PC-3 (cell line): ENCODE results near the gene EP400.

Source experiments
- EZH2 ChIP-seq: fragments of 300-600 bp; sonication (generic); IDR thresholded peaks from one replicate; pipeline ENCODE4 v1.6.1; 2017; ENCODE audit warnings: antibody characterized with exemption, mild to moderate bottlenecking, low read length; ENCODE audit not compliant: unreplicated experiment
- EZH2phosphoT487 ChIP-seq: fragments of 300-600 bp; sonication (generic); IDR thresholded peaks from 2 replicates; pipeline ENCODE4 v1.6.1; 2018; ENCODE audit warnings: mild to moderate bottlenecking, antibody characterized with exemption, low read length, borderline replicate concordance
- TF ChIP-seq, protein P1 (sequence below): fragments of 300-600 bp; sonication (generic); conservative IDR thresholded peaks from 2 replicates; pipeline ENCODE4 v1.5.1; 2017; ENCODE audit warnings: antibody characterized with exemption, low read depth, mild to moderate bottlenecking, low read length

DNA sequence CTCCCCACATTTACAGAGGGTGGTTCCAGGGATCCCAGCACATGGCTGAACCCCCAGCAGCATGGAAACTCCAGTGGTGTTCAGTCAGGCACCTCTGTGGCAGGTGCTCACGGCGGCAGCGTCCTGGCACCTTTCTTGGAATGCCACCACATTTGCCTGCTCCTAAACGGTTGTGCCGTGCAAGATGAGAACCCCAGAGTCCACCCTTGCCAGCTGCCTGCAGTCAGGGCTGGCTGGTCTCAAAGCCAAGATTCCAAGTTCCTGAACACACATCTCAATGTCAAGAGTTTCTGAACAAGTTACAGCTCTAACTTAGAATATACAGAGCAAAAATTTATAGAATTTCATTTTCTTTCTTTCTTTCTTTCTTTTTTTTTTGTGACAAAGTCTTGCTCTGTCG lies 155.7 kb downstream of the EP400 start:
- TF ChIP-seq, protein P1, sequence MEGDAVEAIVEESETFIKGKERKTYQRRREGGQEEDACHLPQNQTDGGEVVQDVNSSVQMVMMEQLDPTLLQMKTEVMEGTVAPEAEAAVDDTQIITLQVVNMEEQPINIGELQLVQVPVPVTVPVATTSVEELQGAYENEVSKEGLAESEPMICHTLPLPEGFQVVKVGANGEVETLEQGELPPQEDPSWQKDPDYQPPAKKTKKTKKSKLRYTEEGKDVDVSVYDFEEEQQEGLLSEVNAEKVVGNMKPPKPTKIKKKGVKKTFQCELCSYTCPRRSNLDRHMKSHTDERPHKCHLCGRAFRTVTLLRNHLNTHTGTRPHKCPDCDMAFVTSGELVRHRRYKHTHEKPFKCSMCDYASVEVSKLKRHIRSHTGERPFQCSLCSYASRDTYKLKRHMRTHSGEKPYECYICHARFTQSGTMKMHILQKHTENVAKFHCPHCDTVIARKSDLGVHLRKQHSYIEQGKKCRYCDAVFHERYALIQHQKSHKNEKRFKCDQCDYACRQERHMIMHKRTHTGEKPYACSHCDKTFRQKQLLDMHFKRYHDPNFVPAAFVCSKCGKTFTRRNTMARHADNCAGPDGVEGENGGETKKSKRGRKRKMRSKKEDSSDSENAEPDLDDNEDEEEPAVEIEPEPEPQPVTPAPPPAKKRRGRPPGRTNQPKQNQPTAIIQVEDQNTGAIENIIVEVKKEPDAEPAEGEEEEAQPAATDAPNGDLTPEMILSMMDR = no peak
- no peak for TF ChIP-seq EZH2
- no peak for TF ChIP-seq EZH2phosphoT487
